ENCODE data around the gene MACF1.

MACF1 gene

GRCh38 chr1:39342776-39343175, 138.3 kb downstream of the MACF1 start:
- H3K23ac ChIP-seq (ENCODE audit: low read length), result no peak overlapping the region
- no peaks in the 10 kb centered on the region for H3K79me2 ChIP-seq (ENCODE audit: control insufficient read depth, insufficient read depth, low read length, poor library complexity)
- no peaks in the 10 kb centered on the region for H3K9me3 ChIP-seq (ENCODE audit: insufficient read depth, low read depth, low read length)
- H2AFZ ChIP-seq (ENCODE audit: insufficient read depth, low read length, poor library complexity), result no peak overlapping the region
- no peak overlapping the region for H3K9ac ChIP-seq (ENCODE audit: low read length)
- DNase-seq, result no peak
- no CpG with 5 or more reads among the region's 3 CpGs for WGBS (ENCODE audit: extremely low coverage, insufficient coverage, insufficient read length)
- H3K27me3 ChIP-seq (ENCODE audit: insufficient read depth, low read length), result no peaks in the 10 kb centered on the region
- H3K18ac ChIP-seq (ENCODE audit: low read length), result no peak overlapping the region
- H2AK5ac ChIP-seq (ENCODE audit: low read length), result no peak overlapping the region
- H3K27ac ChIP-seq (ENCODE audit: low read depth, low read length), result no peak overlapping the region
- no peak overlapping the region for H4K91ac ChIP-seq (ENCODE audit: low read depth, low read length)
- peaks cover 28 to 40% of the 10 kb centered on the region in 2 experiments for H3K36me3 ChIP-seq (ENCODE audit: control insufficient read depth in 1 of 2, insufficient read depth in 2 of 2, low read length in 2 of 2)
- no peaks in the 10 kb centered on the region for H3K79me1 ChIP-seq (ENCODE audit: low read length)
- H2BK12ac ChIP-seq (ENCODE audit: low read length), result no peak overlapping the region
- H2BK120ac ChIP-seq (ENCODE audit: insufficient read depth, low read length, poor library complexity), result no peak overlapping the region
- no peak overlapping the region for H3K4ac ChIP-seq (ENCODE audit: low read depth, low read length)
- no peak overlapping the region for H3K4me2 ChIP-seq (ENCODE audit: low read length)
- H2BK5ac ChIP-seq (ENCODE audit: low read depth, low read length, poor library complexity), result no peak overlapping the region
- H3K4me3 ChIP-seq (ENCODE audit: low read depth, low read length), result no peak overlapping the region
- no peak overlapping the region for H4K8ac ChIP-seq (ENCODE audit: low read depth, low read length)
- H4K12ac ChIP-seq (ENCODE audit: low read depth, low read length), result no peak overlapping the region
- no peaks in the 10 kb centered on the region for H3K4me1 ChIP-seq (ENCODE audit: control insufficient read depth in 1 of 2, insufficient read depth in 2 of 2, low read length in 2 of 2)
- no peak overlapping the region for H3K14ac ChIP-seq (ENCODE audit: low read length)

GRCh38 chr1:39344394-39345154, 140.1 kb downstream of the MACF1 start:
- H2BK12ac ChIP-seq (ENCODE audit: low read length), result no peak overlapping the region
- no peak overlapping the region for H3K18ac ChIP-seq (ENCODE audit: low read length)
- H2BK5ac ChIP-seq (ENCODE audit: low read depth, low read length, poor library complexity), result no peak overlapping the region
- H3K79me1 ChIP-seq (ENCODE audit: low read length), result no peaks in the 10 kb centered on the region
- no peak overlapping the region for H2BK120ac ChIP-seq (ENCODE audit: insufficient read depth, low read length, poor library complexity)
- WGBS (ENCODE audit: extremely low coverage, insufficient coverage, insufficient read length), result no CpG with 5 or more reads among the region's 12 CpGs
- H3K9ac ChIP-seq (ENCODE audit: low read length), result no peak overlapping the region
- H3K4me2 ChIP-seq (ENCODE audit: low read length), result no peak overlapping the region
- DNase-seq, result no peak
- no peak overlapping the region for H4K12ac ChIP-seq (ENCODE audit: low read depth, low read length)
- no peak overlapping the region for H2AFZ ChIP-seq (ENCODE audit: insufficient read depth, low read length, poor library complexity)
- no peaks in the 10 kb centered on the region for H3K79me2 ChIP-seq (ENCODE audit: control insufficient read depth, insufficient read depth, low read length, poor library complexity)
- no peak overlapping the region for H2AK5ac ChIP-seq (ENCODE audit: low read length)
- H3K4me1 ChIP-seq (ENCODE audit: control insufficient read depth in 1 of 2, insufficient read depth in 2 of 2, low read length in 2 of 2), result no peaks in the 10 kb centered on the region
- H3K9me3 ChIP-seq (ENCODE audit: insufficient read depth, low read depth, low read length), result no peaks in the 10 kb centered on the region
- no peak overlapping the region for H4K91ac ChIP-seq (ENCODE audit: low read depth, low read length)
- H3K4ac ChIP-seq (ENCODE audit: low read depth, low read length), result no peak overlapping the region
- H3K23ac ChIP-seq (ENCODE audit: low read length), result no peak overlapping the region
- H3K14ac ChIP-seq (ENCODE audit: low read length), result no peak overlapping the region
- H3K4me3 ChIP-seq (ENCODE audit: low read depth, low read length), result no peak overlapping the region
- no peak overlapping the region for H3K27ac ChIP-seq (ENCODE audit: low read depth, low read length)
- H4K8ac ChIP-seq (ENCODE audit: low read depth, low read length), result no peak overlapping the region
- peaks cover 27 to 45% of the 10 kb centered on the region in 2 experiments for H3K36me3 ChIP-seq (ENCODE audit: control insufficient read depth in 1 of 2, insufficient read depth in 2 of 2, low read length in 2 of 2)
- no peaks in the 10 kb centered on the region for H3K27me3 ChIP-seq (ENCODE audit: insufficient read depth, low read length)

GRCh38 chr1:39346872-39347271, 142.4 kb downstream of the MACF1 start:
- Histone ChIP-seq H3K9me3 (ENCODE audit: insufficient read depth, low read depth, low read length) (no peaks in the 10 kb centered on the region), H2BK5ac (ENCODE audit: low read depth, low read length, poor library complexity) (no peak overlapping the region), H3K36me3 (ENCODE audit: control insufficient read depth in 1 of 2, insufficient read depth in 2 of 2, low read length in 2 of 2) (peaks cover 32 to 42% of the 10 kb centered on the region in 2 experiments), H2AK5ac (ENCODE audit: low read length) (no peak overlapping the region), H3K9ac (ENCODE audit: low read length) (no peak overlapping the region), H4K12ac (ENCODE audit: low read depth, low read length) (no peak overlapping the region), H4K8ac (ENCODE audit: low read depth, low read length) (no peak overlapping the region), H3K4me2 (ENCODE audit: low read length) (no peak overlapping the region), H3K4me1 (ENCODE audit: control insufficient read depth in 1 of 2, insufficient read depth in 2 of 2, low read length in 2 of 2) (no peaks in the 10 kb centered on the region), H3K27ac (ENCODE audit: low read depth, low read length) (no peak overlapping the region), H3K79me2 (ENCODE audit: control insufficient read depth, insufficient read depth, low read length, poor library complexity) (no peaks in the 10 kb centered on the region), H2BK12ac (ENCODE audit: low read length) (no peak overlapping the region), H3K27me3 (ENCODE audit: insufficient read depth, low read length) (no peaks in the 10 kb centered on the region), H3K4ac (ENCODE audit: low read depth, low read length) (no peak overlapping the region), H3K18ac (ENCODE audit: low read length) (no peak overlapping the region), H3K4me3 (ENCODE audit: low read depth, low read length) (no peak overlapping the region), H3K14ac (ENCODE audit: low read length) (no peak overlapping the region), H3K23ac (ENCODE audit: low read length) (no peak overlapping the region), H2BK120ac (ENCODE audit: insufficient read depth, low read length, poor library complexity) (no peak overlapping the region), H3K79me1 (ENCODE audit: low read length) (no peaks in the 10 kb centered on the region), H2AFZ (ENCODE audit: insufficient read depth, low read length, poor library complexity) (no peak overlapping the region), H4K91ac (ENCODE audit: low read depth, low read length) (no peak overlapping the region)
- no CpG with 5 or more reads among the region's 2 CpGs for WGBS (ENCODE audit: extremely low coverage, insufficient coverage, insufficient read length)
- no peak for DNase-seq

- Histone ChIP-seq H2AFZ (ENCODE audit: insufficient read depth, low read length, poor library complexity) (no peak overlapping the region), H4K12ac (ENCODE audit: low read depth, low read length) (no peak overlapping the region)
- no CpG with 5 or more reads among the region's 1 CpG for WGBS (ENCODE audit: extremely low coverage, insufficient coverage, insufficient read length)
Measured at GRCh38 chr1:39348278-39348677, 143.8 kb downstream of the MACF1 start.

More at GRCh38 chr1:39348278-39348677, 143.8 kb downstream of the MACF1 start:
- H3K18ac ChIP-seq (ENCODE audit: low read length), result no peak overlapping the region
- no peak overlapping the region for H4K91ac ChIP-seq (ENCODE audit: low read depth, low read length)
- H3K79me2 ChIP-seq (ENCODE audit: control insufficient read depth, insufficient read depth, low read length, poor library complexity), result no peaks in the 10 kb centered on the region
- no peak overlapping the region for H3K4ac ChIP-seq (ENCODE audit: low read depth, low read length)
- peaks cover 36 to 51% of the 10 kb centered on the region in 2 experiments for H3K36me3 ChIP-seq (ENCODE audit: control insufficient read depth in 1 of 2, insufficient read depth in 2 of 2, low read length in 2 of 2)
- H3K27ac ChIP-seq (ENCODE audit: low read depth, low read length), result no peak overlapping the region
- no peak overlapping the region for H3K4me3 ChIP-seq (ENCODE audit: low read depth, low read length)
- H2BK12ac ChIP-seq (ENCODE audit: low read length), result no peak overlapping the region
- DNase-seq, result no peak
- H3K9me3 ChIP-seq (ENCODE audit: insufficient read depth, low read depth, low read length), result no peaks in the 10 kb centered on the region
- H4K8ac ChIP-seq (ENCODE audit: low read depth, low read length), result no peak overlapping the region
- H3K79me1 ChIP-seq (ENCODE audit: low read length), result no peaks in the 10 kb centered on the region
- H3K27me3 ChIP-seq (ENCODE audit: insufficient read depth, low read length), result no peaks in the 10 kb centered on the region
- H2AK5ac ChIP-seq (ENCODE audit: low read length), result no peak overlapping the region
- no peak overlapping the region for H2BK5ac ChIP-seq (ENCODE audit: low read depth, low read length, poor library complexity)
- no peak overlapping the region for H3K23ac ChIP-seq (ENCODE audit: low read length)
- H3K4me2 ChIP-seq (ENCODE audit: low read length), result no peak overlapping the region
- H3K14ac ChIP-seq (ENCODE audit: low read length), result no peak overlapping the region
- H2BK120ac ChIP-seq (ENCODE audit: insufficient read depth, low read length, poor library complexity), result no peak overlapping the region
- no peak overlapping the region for H3K9ac ChIP-seq (ENCODE audit: low read length)
- no peaks in the 10 kb centered on the region for H3K4me1 ChIP-seq (ENCODE audit: control insufficient read depth in 1 of 2, insufficient read depth in 2 of 2, low read length in 2 of 2)
